ENCODE results near the gene UGT1A7. TPM values are rescaled to one million over a fixed set of nuclear protein-coding genes. Genes with fewer than 3 reads are reported as not detected.

The UGT1A7 gene
- total RNA-seq, 1 donor from 2014 or later: 0.19 TPM

GRCh38 chr2:233792720-233793119, 111.0 kb downstream of the UGT1A7 start:
- no peak for TF ChIP-seq CTCF (conservative IDR thresholded peaks at IDR 0.05)
- Mint-ChIP-seq H3K27me3 (peaks cover 8% of the 10 kb centered on the region), H3K36me3 (no peaks in the 10 kb centered on the region), H3K4me1 (ENCODE audit: unreplicated experiment) (no peaks in the 10 kb centered on the region), H3K9me3 (no peaks in the 10 kb centered on the region), H3K4me3 (no peak overlapping the region), H3K27ac (no peak overlapping the region)
- DNase-seq (ENCODE audit: extremely low spot score, unreplicated experiment): no peak

- H3K4me3 Mint-ChIP-seq: no peak overlapping the region
- DNase-seq (ENCODE audit: extremely low spot score, unreplicated experiment): no peak
- H3K27me3 Mint-ChIP-seq: peaks cover 8% of the 10 kb centered on the region
- H3K27ac Mint-ChIP-seq: no peak overlapping the region
- no peaks in the 10 kb centered on the region for H3K9me3 Mint-ChIP-seq
- no peak for TF ChIP-seq CTCF (conservative IDR thresholded peaks at IDR 0.05)
- H3K4me1 Mint-ChIP-seq (ENCODE audit: unreplicated experiment): no peaks in the 10 kb centered on the region
- no peaks in the 10 kb centered on the region for H3K36me3 Mint-ChIP-seq
Observed at GRCh38 chr2:233793465-233794127, 111.9 kb downstream of the UGT1A7 start.

GRCh38 chr2:233794128-233794658, 112.5 kb downstream of the UGT1A7 start:
- H3K9me3 Mint-ChIP-seq: no peaks in the 10 kb centered on the region
- H3K27ac Mint-ChIP-seq: no peak overlapping the region
- TF ChIP-seq CTCF (conservative IDR thresholded peaks at IDR 0.05): no peak
- H3K4me3 Mint-ChIP-seq: no peak overlapping the region
- no peak for DNase-seq (ENCODE audit: extremely low spot score, unreplicated experiment)
- H3K27me3 Mint-ChIP-seq: peaks cover 8% of the 10 kb centered on the region
- H3K36me3 Mint-ChIP-seq: no peaks in the 10 kb centered on the region
- no peaks in the 10 kb centered on the region for H3K4me1 Mint-ChIP-seq (ENCODE audit: unreplicated experiment)

GRCh38 chr2:233795735-233796171, 114.1 kb downstream of the UGT1A7 start:
- no peaks in the 10 kb centered on the region for H3K9me3 Mint-ChIP-seq
- no peak for TF ChIP-seq CTCF (conservative IDR thresholded peaks at IDR 0.05)
- peaks cover 7% of the 10 kb centered on the region for H3K27me3 Mint-ChIP-seq
- H3K4me3 Mint-ChIP-seq: no peak overlapping the region
- peak; percentile 55 for DNase-seq (ENCODE audit: extremely low spot score, unreplicated experiment)
- H3K27ac Mint-ChIP-seq: no peak overlapping the region
- H3K36me3 Mint-ChIP-seq: no peaks in the 10 kb centered on the region
- H3K4me1 Mint-ChIP-seq (ENCODE audit: unreplicated experiment): no peaks in the 10 kb centered on the region

- Mint-ChIP-seq H3K4me1 (ENCODE audit: unreplicated experiment) (no peaks in the 10 kb centered on the region), H3K27ac (no peak overlapping the region), H3K27me3 (peaks cover 2% of the 10 kb centered on the region), H3K4me3 (no peak overlapping the region), H3K9me3 (no peaks in the 10 kb centered on the region), H3K36me3 (no peaks in the 10 kb centered on the region)
- no peak for TF ChIP-seq CTCF (conservative IDR thresholded peaks at IDR 0.05)
- DNase-seq (ENCODE audit: extremely low spot score, unreplicated experiment): no peak
Observed at GRCh38 chr2:233796254-233796653, 114.6 kb downstream of the UGT1A7 start.
